Ishikawa (cell line): ENCODE data around the gene DCXR.

Experiments
- CEBPB ChIP-seq: IDR thresholded peaks from 2 replicates; pipeline ENCODE4 v1.6.1; 2012
- CREB1 ChIP-seq: IDR thresholded peaks from 2 replicates; pipeline ENCODE4 v1.6.1; 2012; ENCODE audit warnings: low read depth
- EGR1 ChIP-seq: IDR thresholded peaks from 2 replicates; pipeline ENCODE4 v1.6.1; 2012
- EP300 ChIP-seq: IDR thresholded peaks from 2 replicates; pipeline ENCODE4 v1.6.1; 2012; ENCODE audit warnings: borderline replicate concordance
- FOXM1 ChIP-seq: IDR thresholded peaks from 2 replicates; pipeline ENCODE4 v1.6.1; 2012; ENCODE audit warnings: low read depth, borderline replicate concordance
- NFIC ChIP-seq: IDR thresholded peaks from 2 replicates; pipeline ENCODE4 v1.6.1; 2012
- RAD21 ChIP-seq: IDR thresholded peaks from 2 replicates; pipeline ENCODE4 v1.6.1; 2012; ENCODE audit warnings: low read depth
- TAF1 ChIP-seq: IDR thresholded peaks from 2 replicates; pipeline ENCODE4 v1.6.1; 2012; ENCODE audit warnings: low read depth, mild to moderate bottlenecking
- TCF12 ChIP-seq: IDR thresholded peaks from 2 replicates; pipeline ENCODE4 v1.6.1; 2012; ENCODE audit warnings: low read depth
- TEAD4 ChIP-seq: IDR thresholded peaks from 2 replicates; pipeline ENCODE4 v1.6.1; 2012
- YY1 ChIP-seq: IDR thresholded peaks from 2 replicates; pipeline ENCODE4 v1.6.1; 2012; ENCODE audit warnings: low read depth
- ZBTB7A ChIP-seq: IDR thresholded peaks from 2 replicates; pipeline ENCODE4 v1.6.1; 2012; ENCODE audit warnings: low read depth
- TF ChIP-seq, protein P1 (sequence below): IDR thresholded peaks from 2 replicates; pipeline ENCODE4 v1.6.1; 2012
- TF ChIP-seq, protein P2 (sequence below): IDR thresholded peaks from 2 replicates; pipeline ENCODE4 v1.6.1; 2012; ENCODE audit warnings: low read depth, mild to moderate bottlenecking
- TF ChIP-seq, protein P3 (sequence below): IDR thresholded peaks from 2 replicates; pipeline ENCODE4 v1.6.1; 2012

Gene DCXR

DNA sequence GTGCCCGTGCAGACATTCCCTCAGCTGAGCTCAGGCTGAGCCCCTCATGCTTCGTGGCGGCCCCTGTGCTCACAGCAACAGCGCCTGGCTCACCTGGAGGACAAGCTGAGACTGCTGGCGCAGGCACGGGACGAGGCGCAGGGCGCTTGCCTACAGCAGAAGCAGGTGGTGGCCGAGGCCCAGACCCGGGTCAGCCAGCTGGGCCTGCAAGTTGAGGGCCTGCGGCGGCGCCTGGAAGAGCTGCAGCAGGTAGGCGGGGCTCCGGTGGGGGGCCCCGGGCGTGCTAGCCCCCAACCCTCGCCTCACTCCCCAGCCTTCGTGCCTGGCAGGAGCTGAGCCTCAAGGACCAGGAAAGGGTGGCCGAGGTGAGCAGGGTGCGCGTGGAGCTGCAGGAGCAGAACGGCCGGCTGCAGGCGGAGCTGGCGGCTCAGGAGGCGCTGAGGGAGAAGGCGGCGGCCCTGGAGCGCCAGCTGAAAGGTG is 7.5 kb downstream of the DCXR start:
- TF ChIP-seq TCF12 (no peak), CREB1 (no peak), EGR1 (no peak), CEBPB (no peak), FOXM1 (no peak), NFIC (no peak), ZBTB7A (no peak), YY1 (no peak), EP300 (no peak), RAD21 (no peak), TEAD4 (no peak), TAF1 (no peak)
- TF ChIP-seq, protein P1, sequence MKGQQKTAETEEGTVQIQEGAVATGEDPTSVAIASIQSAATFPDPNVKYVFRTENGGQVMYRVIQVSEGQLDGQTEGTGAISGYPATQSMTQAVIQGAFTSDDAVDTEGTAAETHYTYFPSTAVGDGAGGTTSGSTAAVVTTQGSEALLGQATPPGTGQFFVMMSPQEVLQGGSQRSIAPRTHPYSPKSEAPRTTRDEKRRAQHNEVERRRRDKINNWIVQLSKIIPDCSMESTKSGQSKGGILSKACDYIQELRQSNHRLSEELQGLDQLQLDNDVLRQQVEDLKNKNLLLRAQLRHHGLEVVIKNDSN, result no peak
- TF ChIP-seq, protein P2, sequence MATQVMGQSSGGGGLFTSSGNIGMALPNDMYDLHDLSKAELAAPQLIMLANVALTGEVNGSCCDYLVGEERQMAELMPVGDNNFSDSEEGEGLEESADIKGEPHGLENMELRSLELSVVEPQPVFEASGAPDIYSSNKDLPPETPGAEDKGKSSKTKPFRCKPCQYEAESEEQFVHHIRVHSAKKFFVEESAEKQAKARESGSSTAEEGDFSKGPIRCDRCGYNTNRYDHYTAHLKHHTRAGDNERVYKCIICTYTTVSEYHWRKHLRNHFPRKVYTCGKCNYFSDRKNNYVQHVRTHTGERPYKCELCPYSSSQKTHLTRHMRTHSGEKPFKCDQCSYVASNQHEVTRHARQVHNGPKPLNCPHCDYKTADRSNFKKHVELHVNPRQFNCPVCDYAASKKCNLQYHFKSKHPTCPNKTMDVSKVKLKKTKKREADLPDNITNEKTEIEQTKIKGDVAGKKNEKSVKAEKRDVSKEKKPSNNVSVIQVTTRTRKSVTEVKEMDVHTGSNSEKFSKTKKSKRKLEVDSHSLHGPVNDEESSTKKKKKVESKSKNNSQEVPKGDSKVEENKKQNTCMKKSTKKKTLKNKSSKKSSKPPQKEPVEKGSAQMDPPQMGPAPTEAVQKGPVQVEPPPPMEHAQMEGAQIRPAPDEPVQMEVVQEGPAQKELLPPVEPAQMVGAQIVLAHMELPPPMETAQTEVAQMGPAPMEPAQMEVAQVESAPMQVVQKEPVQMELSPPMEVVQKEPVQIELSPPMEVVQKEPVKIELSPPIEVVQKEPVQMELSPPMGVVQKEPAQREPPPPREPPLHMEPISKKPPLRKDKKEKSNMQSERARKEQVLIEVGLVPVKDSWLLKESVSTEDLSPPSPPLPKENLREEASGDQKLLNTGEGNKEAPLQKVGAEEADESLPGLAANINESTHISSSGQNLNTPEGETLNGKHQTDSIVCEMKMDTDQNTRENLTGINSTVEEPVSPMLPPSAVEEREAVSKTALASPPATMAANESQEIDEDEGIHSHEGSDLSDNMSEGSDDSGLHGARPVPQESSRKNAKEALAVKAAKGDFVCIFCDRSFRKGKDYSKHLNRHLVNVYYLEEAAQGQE, result no peak
- TF ChIP-seq, protein P3, sequence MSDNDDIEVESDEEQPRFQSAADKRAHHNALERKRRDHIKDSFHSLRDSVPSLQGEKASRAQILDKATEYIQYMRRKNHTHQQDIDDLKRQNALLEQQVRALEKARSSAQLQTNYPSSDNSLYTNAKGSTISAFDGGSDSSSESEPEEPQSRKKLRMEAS, result no peak

DNA sequence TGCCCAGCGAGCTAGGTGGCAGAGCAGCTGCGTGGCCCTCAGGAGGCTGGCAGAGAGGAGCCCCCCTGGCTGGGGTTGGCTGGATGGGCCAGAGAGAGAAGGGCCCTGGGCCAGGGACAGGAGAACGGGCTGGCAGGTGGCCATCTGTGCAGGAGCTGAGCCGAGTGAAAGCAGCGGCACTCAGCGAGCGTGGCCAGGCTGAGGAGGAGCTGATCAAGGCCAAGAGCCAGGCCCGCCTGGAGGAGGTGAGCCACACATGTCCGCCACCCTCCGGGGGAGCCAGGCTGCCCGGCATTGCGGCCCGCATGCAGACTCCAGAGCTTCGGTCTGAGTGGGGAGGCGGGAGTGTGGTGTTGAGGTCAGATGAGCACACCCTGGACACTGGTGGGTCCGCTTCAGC is 8.1 kb downstream of the DCXR start:
- TF ChIP-seq TEAD4 (no peak), YY1 (no peak), CREB1 (no peak), EGR1 (no peak), CEBPB (no peak), TCF12 (no peak), FOXM1 (no peak), NFIC (no peak), RAD21 (no peak), TAF1 (no peak), ZBTB7A (no peak), EP300 (no peak)
- TF ChIP-seq, protein P1, result no peak
- TF ChIP-seq, protein P2, result no peak
- TF ChIP-seq, protein P3, result no peak

DNA sequence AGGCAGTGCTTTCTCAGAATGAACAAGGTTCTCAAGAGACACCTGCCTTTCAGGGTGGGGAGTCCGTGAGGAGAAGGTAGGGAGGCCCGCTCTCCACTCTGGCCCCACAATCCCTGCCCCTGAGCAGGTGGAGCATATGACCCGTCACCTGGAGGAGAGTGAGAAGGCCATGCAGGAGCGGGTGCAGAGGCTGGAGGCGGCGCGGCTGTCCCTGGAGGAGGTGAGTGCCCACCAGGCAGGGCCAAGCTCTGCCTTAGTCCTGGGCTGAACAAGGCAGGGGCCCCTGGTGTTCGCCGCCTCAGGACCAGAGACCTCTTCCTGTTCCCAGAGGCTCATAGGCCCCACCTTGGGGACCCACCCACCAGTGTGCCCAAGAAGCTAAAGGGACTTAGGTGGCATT is 8.5 kb downstream of the DCXR start:
- no peak for TF ChIP-seq TCF12

DNA sequence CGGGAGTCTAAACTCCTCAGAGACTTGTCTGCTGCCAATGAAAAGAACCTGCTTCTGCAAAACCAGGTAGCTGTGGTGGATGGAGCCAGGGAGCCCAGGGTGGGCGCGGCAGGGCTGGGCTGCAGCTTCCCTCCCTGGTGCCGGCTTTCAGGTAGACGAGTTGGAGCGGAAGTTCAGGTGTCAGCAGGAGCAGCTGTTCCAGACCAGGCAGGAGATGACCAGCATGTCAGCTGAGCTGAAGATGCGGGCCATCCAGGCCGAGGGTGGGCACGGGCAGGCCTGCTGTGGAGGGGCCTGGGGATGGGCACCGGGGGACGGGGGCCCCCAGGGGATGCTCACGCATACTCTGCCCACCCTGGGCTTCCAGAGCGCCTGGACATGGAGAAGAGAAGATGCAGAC is 9.3 kb downstream of the DCXR start:
- TF ChIP-seq ZBTB7A (no peak), RAD21 (no peak), CEBPB (no peak)

DNA sequence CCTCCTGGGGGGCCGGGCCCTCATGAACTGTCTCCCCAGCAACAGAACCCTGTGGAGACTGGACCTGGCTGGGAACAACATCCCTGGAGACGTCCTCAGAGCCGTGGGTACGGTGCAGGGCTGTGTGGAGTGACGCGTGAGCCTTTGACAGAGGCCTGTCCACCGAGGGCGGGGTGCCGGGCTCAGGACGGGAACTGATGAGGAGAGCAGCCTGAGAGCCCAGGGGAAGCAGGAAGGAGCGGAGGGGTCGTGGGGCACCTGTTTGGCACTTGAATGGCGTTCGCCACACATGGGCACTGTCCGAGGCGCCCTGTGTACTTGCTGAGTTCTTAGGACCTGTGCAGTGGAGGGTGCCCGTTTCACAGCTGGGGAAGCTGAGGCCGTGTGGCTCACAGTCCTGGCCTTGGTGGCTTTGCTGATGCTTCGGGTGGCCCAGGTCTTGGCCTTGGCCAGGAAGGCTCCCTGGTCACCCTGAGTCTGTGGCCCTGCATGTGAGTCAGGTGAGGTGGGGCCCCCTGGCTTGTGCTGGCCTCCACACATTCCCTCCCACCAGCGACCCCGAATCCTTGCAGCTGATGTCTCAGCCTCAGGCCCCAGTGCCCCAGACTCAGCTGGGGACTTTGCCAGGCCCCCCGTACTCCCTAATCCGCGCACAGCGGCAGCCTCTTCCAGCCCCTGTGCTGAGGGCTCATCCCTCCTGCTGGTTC is 11.9 kb downstream of the DCXR start:
- no peak for TF ChIP-seq EP300
- no peak for TF ChIP-seq CEBPB
- no peak for TF ChIP-seq RAD21
- TF ChIP-seq NFIC, result no peak
- TF ChIP-seq FOXM1, result no peak
- TF ChIP-seq, protein P3, result no peak
- TF ChIP-seq ZBTB7A, result no peak
- TF ChIP-seq EGR1, result no peak
- TF ChIP-seq, protein P2, result no peak
- no peak for TF ChIP-seq CREB1
- TF ChIP-seq TEAD4, result no peak
- TF ChIP-seq TAF1, result no peak
- TF ChIP-seq, protein P1, result no peak
- no peak for TF ChIP-seq TCF12
- no peak for TF ChIP-seq YY1
